Caco-2 (cell line): ENCODE data around the gene ADCY10. TPM values are rescaled to one million over a fixed set of nuclear protein-coding genes. Genes with fewer than 3 reads are reported as not detected.

Source experiments
- BruUV-seq: library from RNA; stranded (reverse); fragments of 400-500 nt; replicated peaks from 2 replicates; lab custom pipeline; 2021; lab: Mats Ljungman, UMichigan
- CTCF ChIA-PET: fragments of 300-600 bp; sonication (Branson Sonifier 250); formaldehyde crosslinking; loops from one replicate; lab custom pipeline; 2022; ENCODE audit warnings: antibody characterized with exemption; lab: Charles Lee
- POLR2A ChIA-PET: fragments of 300-600 bp; sonication (Branson Sonifier 250); formaldehyde crosslinking; loops from one replicate; lab custom pipeline; 2022; ENCODE audit warnings: antibody characterized with exemption; lab: Charles Lee
- DNase-seq, 2 experiments: peaks; one replicate each; pipeline versions ENCODE4 v3.0.0 to v3.0.0-alpha.2; 2020 to 2022
- H3K27me3 ChIP-seq: replicated peaks from 2 replicates; pipeline ENCODE4 v1.6.0; 2011; ENCODE audit warnings: low read length; ENCODE audit not compliant: control insufficient read depth, insufficient read depth
- H3K36me3 ChIP-seq: 2 replicates; pipeline ENCODE4 v1.5.1; 2011; ENCODE audit warnings: low read length; ENCODE audit not compliant: control insufficient read depth, insufficient read depth
- H3K4me1 ChIP-seq: fragments of 250-450 bp; sonication (Bioruptor Pico); 2 replicates; pipeline ENCODE4 v1.5.1; 2020; ENCODE audit warnings: mild to moderate bottlenecking
- H3K4me3 ChIP-seq: 2 replicates; pipeline ENCODE4 v1.5.1; 2011; ENCODE audit warnings: low read depth, mild to moderate bottlenecking, control low read depth, low read length
- H3K9me3 ChIP-seq: fragments of 250-450 bp; sonication (Bioruptor Pico); 2 replicates; pipeline ENCODE4 v1.5.1; 2020; ENCODE audit warnings: mild to moderate bottlenecking, moderate library complexity
- H3K27ac Mint-ChIP-seq: one replicate; pipeline ENCODE4 v1.8.0; 2022; ENCODE audit warnings: mixed read lengths; ENCODE audit not compliant: unreplicated experiment
- H3K27me3 Mint-ChIP-seq: one replicate; pipeline ENCODE4 v1.8.0; 2022; ENCODE audit warnings: mixed read lengths; ENCODE audit not compliant: insufficient read depth, unreplicated experiment
- H3K36me3 Mint-ChIP-seq: one replicate; pipeline ENCODE4 v1.8.0; 2022; ENCODE audit warnings: mild to moderate bottlenecking, mixed read lengths; ENCODE audit not compliant: insufficient read depth, unreplicated experiment
- H3K4me1 Mint-ChIP-seq: one replicate; pipeline ENCODE4 v1.8.0; 2022; ENCODE audit warnings: low read depth, mixed read lengths; ENCODE audit not compliant: unreplicated experiment
- H3K4me3 Mint-ChIP-seq: one replicate; pipeline ENCODE4 v1.8.0; 2022; ENCODE audit warnings: mild to moderate bottlenecking, moderate library complexity, mixed read lengths; ENCODE audit not compliant: unreplicated experiment
- H3K9me3 Mint-ChIP-seq: one replicate; pipeline ENCODE4 v1.8.0; 2022; ENCODE audit warnings: mixed read lengths; ENCODE audit not compliant: unreplicated experiment
- CTCF ChIP-seq, 2 experiments: fragments of 200-600 bp in 1 of 2; IDR thresholded peaks; 1 replicate in 1 of 2; 2 replicates in 1 of 2; pipeline versions ENCODE4 v1.5.1 to v1.8.0; 2011 to 2022; ENCODE audit warnings: antibody characterized with exemption in 1 of 2, control low read depth in 1 of 2, inconsistent platforms in 1 of 2, low read depth in 1 of 2, low read length in 1 of 2, mild to moderate bottlenecking in 1 of 2, moderate library complexity in 1 of 2; ENCODE audit not compliant: insufficient read depth in 1 of 2, severe bottlenecking in 1 of 2, unreplicated experiment in 1 of 2
- intact Hi-C: fragments of 100-400 bp; cut with micrococcal nuclease; formaldehyde crosslinking; loops from one replicate; pipeline ENCODE4 v1.10.0; 2022; ENCODE audit not compliant: unreplicated experiment
- total RNA-seq: library from RNA; stranded (reverse); gene quantifications from 2 replicates; pipeline ENCODE4 v1.2.3, GENCODE V29; 2022

The ADCY10 gene
- total RNA-seq, 1 experiment from 2014 or later = 1.7 TPM

- POLR2A ChIA-PET = no interaction called here
- Histone ChIP-seq H3K27me3 (no peaks in the 10 kb centered on the region), H3K4me3 (no peak overlapping the region), H3K4me1 (no peaks in the 10 kb centered on the region), H3K9me3 (no peaks in the 10 kb centered on the region), H3K36me3 (no peaks in the 10 kb centered on the region)
- intact Hi-C loops = no loop called here
- no peak for DNase-seq
- H3K27ac Mint-ChIP-seq = no peak overlapping the region
- CTCF ChIA-PET = no interaction called here
- TF ChIP-seq CTCF (IDR thresholded peaks at IDR 0.05; ENCODE audit: insufficient read depth in 1 of 2, low read depth in 1 of 2, low read length in 1 of 2, severe bottlenecking in 1 of 2, unreplicated experiment in 1 of 2) = no peak
- H3K4me3 Mint-ChIP-seq = no peak overlapping the region
- BruUV-seq = no TSS peak
- no peaks in the 10 kb centered on the region for H3K27me3 Mint-ChIP-seq
- H3K4me1 Mint-ChIP-seq = no peaks in the 10 kb centered on the region
- H3K36me3 Mint-ChIP-seq = no peaks in the 10 kb centered on the region
- H3K9me3 Mint-ChIP-seq = no peaks in the 10 kb centered on the region
These were observed 71.1 kb downstream of the ADCY10 start for GRCh38 chr1:167842872-167843271.

- Histone ChIP-seq H3K27me3 (no peaks in the 10 kb centered on the region), H3K4me3 (no peak overlapping the region), H3K4me1 (no peaks in the 10 kb centered on the region), H3K9me3 (no peaks in the 10 kb centered on the region), H3K36me3 (no peaks in the 10 kb centered on the region)
- CTCF ChIA-PET = no interaction called here
- peaks cover 6% of the 10 kb centered on the region for H3K4me1 Mint-ChIP-seq
- DNase-seq = no peak
- H3K27me3 Mint-ChIP-seq = no peaks in the 10 kb centered on the region
- no peak overlapping the region for H3K27ac Mint-ChIP-seq
- no peak for TF ChIP-seq CTCF (IDR thresholded peaks at IDR 0.05; ENCODE audit: insufficient read depth in 1 of 2, low read depth in 1 of 2, low read length in 1 of 2, severe bottlenecking in 1 of 2, unreplicated experiment in 1 of 2)
- H3K4me3 Mint-ChIP-seq = no peak overlapping the region
- POLR2A ChIA-PET = no interaction called here
- intact Hi-C loops = no loop called here
- H3K36me3 Mint-ChIP-seq = no peaks in the 10 kb centered on the region
- H3K9me3 Mint-ChIP-seq = no peaks in the 10 kb centered on the region
- no TSS peak for BruUV-seq
These were observed 72.4 kb downstream of the ADCY10 start for GRCh38 chr1:167841530-167841929.

DNA sequence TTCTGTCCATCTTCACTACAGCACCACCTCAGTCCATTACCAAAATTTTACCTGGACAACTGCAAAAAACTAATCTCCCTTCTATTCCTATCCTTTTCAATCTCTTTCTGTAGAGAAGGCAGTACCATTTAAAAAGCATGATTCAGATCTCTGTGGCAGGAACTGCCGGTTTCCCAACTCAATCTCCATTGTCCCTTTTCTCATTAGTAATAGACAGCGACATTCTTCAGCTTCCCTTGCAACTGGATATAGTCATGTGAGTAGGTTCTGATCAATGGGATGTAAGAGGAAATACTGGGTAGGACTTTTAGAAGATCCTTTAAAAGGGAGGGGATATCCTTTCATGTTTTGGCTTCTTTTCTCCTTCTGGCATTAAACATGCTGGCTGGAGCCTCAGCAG lies 74.9 kb downstream of the ADCY10 start:
- no peak overlapping the region for H3K4me3 ChIP-seq
- no peak overlapping the region for H3K27ac Mint-ChIP-seq
- H3K27me3 Mint-ChIP-seq = no peaks in the 10 kb centered on the region
- no peak for TF ChIP-seq CTCF (IDR thresholded peaks at IDR 0.05; ENCODE audit: insufficient read depth in 1 of 2, low read depth in 1 of 2, low read length in 1 of 2, severe bottlenecking in 1 of 2, unreplicated experiment in 1 of 2)
- H3K9me3 Mint-ChIP-seq = no peaks in the 10 kb centered on the region
- no peaks in the 10 kb centered on the region for H3K36me3 Mint-ChIP-seq
- H3K9me3 ChIP-seq = no peaks in the 10 kb centered on the region
- H3K4me3 Mint-ChIP-seq = no peak overlapping the region
- H3K36me3 ChIP-seq = no peaks in the 10 kb centered on the region
- H3K4me1 ChIP-seq = no peaks in the 10 kb centered on the region
- ChIA-PET POLR2A (no interaction called here), CTCF (no interaction called here)
- peaks cover 6% of the 10 kb centered on the region for H3K4me1 Mint-ChIP-seq
- intact Hi-C loops = no loop called here
- no peak for DNase-seq
- no peaks in the 10 kb centered on the region for H3K27me3 ChIP-seq
- no TSS peak for BruUV-seq
